Ovary (tissue), 9 donors: ENCODE measurements around the gene MASP2. TPM values are rescaled to one million over a fixed set of nuclear protein-coding genes. Genes with fewer than 3 reads are reported as not detected.
A peak's percentile ranks its signal among the peaks of the same experiment; 100 is the strongest.
"Not testable (repeated sequence)": the region's sequence is repeated elsewhere in the genome, so short reads cannot be mapped to it uniquely, and the experiment has no call there.

ENCODE experiments used
- DNase-seq, 5 donors: peaks; one replicate each; pipeline ENCODE4 v3.0.0-alpha.2; 2019 to 2020
- H3K27ac ChIP-seq, 2 donors: fragments of 200-600 bp; one replicate each; pipeline versions ENCODE4 v1.5.1 to v1.8.0; 2019 to 2022
- H3K27me3 ChIP-seq: fragments of 200-600 bp; one replicate; pipeline ENCODE4 v1.8.0; 2022
- H3K36me3 ChIP-seq: fragments of 200-600 bp; sonication (generic); one replicate; pipeline ENCODE4 v1.5.1; 2019
- H3K4me1 ChIP-seq: one replicate; pipeline ENCODE4 v1.8.1; 2013; ENCODE audit warnings: mild to moderate bottlenecking, moderate library complexity; ENCODE audit not compliant: insufficient read depth
- H3K4me3 ChIP-seq: fragments of 200-600 bp; sonication (generic); one replicate; pipeline ENCODE4 v1.5.1; 2017
- H3K9me3 ChIP-seq, 2 donors: fragments of 200-600 bp in 1 of 2; sonication (generic) in 1 of 2; one replicate each; pipeline versions ENCODE4 v1.5.1 to v1.8.1; 2013 to 2019; ENCODE audit warnings: mild to moderate bottlenecking in 1 of 2, moderate library complexity in 1 of 2
- EP300 ChIP-seq: sonication (generic); formaldehyde crosslinking; IDR thresholded peaks from one replicate; pipeline ENCODE4 v1.6.1; 2017; ENCODE audit warnings: antibody characterized with exemption
- POLR2A ChIP-seq: fragments of 450-650 bp; IDR thresholded peaks from one replicate; pipeline ENCODE4 v1.6.1; 2017; ENCODE audit warnings: antibody characterized with exemption, mild to moderate bottlenecking, moderate library complexity
- WGBS, 3 donors: extraction: QIAGEN DNeasy Blood & Tissue Kit in 1 of 3; methylation state at CpG; one replicate each; pipeline versions ENCODE4 v1.1.5 to v1.1.7; 2013 to 2017; 5-methylcytosine and 5-hydroxymethylcytosine counted together
- intact Hi-C, 4 donors: fragments of 100-400 bp; cut with DNase I; formaldehyde crosslinking; loops; one replicate each; pipeline versions ENCODE4 v1.11.0 to v1.15.1; 2022 to 2023
- polyA plus RNA-seq, 2 donors: library from polyadenylated mRNA; stranded (reverse); fragments of 200-250 nt in 1 of 2; fragments of 350-450 nt in 1 of 2; fragmentation: Illumina TruSeq in 1 of 2; extraction: RNeasy Lipid Tissue Mini Kit (QIAGEN cat#74804) in 1 of 2; gene quantifications; one replicate each; pipeline ENCODE4 v1.2.3, GENCODE V29; 2013 to 2014
- total RNA-seq, 7 donors: library from RNA; depleted of rRNA in 2 of 7; stranded (reverse); fragments of >200 nt in 2 of 7; fragmentation: NEBNext Ultra II Directional in 3 of 7; extraction: Animal tissue kit (Norgen Biotek cat#: 25700) in 3 of 7; gene quantifications; one replicate each; pipeline versions ENCODE4 v1.1.0 to v1.2.4, GENCODE V29; 2016 to 2023
- TF ChIP-seq, protein P1 (sequence below), 3 donors: fragments of 450-650 bp in 2 of 3; fragments of 200-600 bp in 1 of 3; IDR thresholded peaks; one replicate each; pipeline versions ENCODE4 v1.5.1 to v1.8.0; 2016 to 2022; ENCODE audit warnings: antibody characterized with exemption in 3 of 3, mild to moderate bottlenecking in 1 of 3
- donor health status: DM: no; HTN: no; CAD: no; lungs with moderate emphysema.
- donor health status: DM: no; HTN: no; CAD: no.
- donor health status: Bipolar disorder and iron deficiency.
- donor health status: DM: yes; HTN: yes; CAD: no.
- donor health status: DM: no; HTN: no; CAD: no.
- donor health status: DM: yes; HTN: yes; CAD: no.

Gene MASP2
- total and polyA plus RNA-seq, 9 donors = 0.08 to 0.10 TPM; not detected in 7

DNA sequence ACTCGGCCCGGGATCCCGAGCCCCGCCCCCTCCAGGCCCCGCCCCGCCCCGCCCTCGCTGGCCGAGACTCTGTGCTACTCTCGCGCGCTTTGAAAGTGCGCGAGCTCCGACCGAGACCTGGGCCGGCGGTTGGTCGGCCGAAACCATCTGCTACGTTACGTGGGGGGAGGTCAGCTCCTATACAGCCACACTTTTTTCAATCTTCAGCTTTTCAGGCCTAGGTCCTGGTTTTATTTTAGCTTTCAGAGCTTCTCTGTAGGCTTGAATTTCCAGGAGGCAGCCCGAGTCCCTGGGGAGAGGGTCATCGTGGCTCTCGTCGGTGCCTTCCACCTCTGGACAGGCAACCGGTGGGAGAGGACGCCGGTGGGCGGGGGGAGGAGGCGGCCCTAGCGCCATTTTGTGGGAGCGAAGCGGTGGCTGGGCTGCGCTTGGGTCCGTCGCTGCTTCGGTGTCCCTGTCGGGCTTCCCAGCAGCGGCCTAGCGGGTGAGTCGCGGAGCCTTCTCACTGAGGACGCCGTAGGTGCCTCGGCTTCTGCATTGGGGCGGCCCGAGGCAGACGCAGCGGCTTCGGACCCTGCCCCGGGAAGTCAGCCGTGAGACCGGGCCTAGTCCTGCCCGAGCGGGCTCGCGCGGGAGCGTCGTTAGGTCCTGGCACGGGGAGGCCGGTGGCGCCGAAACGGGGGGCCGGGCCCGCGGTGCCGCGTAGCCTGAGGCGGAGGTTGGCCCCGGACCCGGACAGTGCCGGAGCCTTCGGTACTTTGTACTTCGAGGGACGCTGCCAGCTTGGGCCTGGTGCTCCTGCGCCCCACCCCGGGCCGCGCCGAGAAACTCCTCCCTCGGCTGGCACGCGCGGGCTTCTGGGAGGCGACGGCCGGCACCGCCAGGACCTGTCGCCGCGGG lies 34.5 kb downstream of the MASP2 start, which contains the start of gene TARDBP:
Gene TARDBP (plus strand): TSS at position 395 of the 900 bp plus-strand sequence. CDS start 1,074 bp downstream, outside the sequence.
- Histone ChIP-seq H3K4me1 (peaks cover 7% of the 10 kb centered on the region), H3K27ac (peak within 1 kb of the TSS; percentile 72 to 88), H3K4me3 (peak within 1 kb of the TSS; percentile 63), H3K9me3 (no peaks in the 10 kb centered on the region), H3K27me3 (no peaks in the 10 kb centered on the region), H3K36me3 (no peaks in the 10 kb centered on the region)
- WGBS, 3 donors = 0 to 1% (median 1%) methylated on average over 87 to 94 of the region's 94 CpGs
- DNase-seq = peak; percentile 88 to 93 (median 91)
- no peak for TF ChIP-seq EP300
- peak; percentile 93 for TF ChIP-seq POLR2A
- intact Hi-C loops = no loop called here

DNA sequence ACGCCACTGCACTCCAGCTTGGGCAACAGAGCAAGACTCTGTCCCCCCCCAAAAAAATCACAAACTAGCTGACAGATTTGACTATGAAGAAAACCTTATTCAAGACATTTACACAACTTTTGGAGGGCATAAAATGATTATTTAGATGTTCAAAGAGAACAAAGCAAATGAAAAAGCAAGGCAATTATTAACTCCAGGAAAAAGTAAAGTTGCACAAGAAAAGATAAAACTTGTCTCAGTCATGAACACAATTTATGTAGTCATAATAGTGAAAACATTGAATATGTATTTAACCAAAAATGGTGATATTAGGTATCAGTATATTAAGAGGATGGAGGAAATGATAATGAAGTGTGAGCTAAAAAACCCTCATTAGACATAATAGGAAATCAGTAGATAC lies 46.5 kb downstream of the MASP2 start:
- intact Hi-C loops = loop anchor here in 1 of 4 donors (5.0 kb wide), 1 partner anchor 698 kb away; no protein-coding TSS in a partner anchor
- no peak overlapping the region for H3K4me3 ChIP-seq
- TF ChIP-seq EP300 (no peak), POLR2A (no peak)
- TF ChIP-seq, protein P1, sequence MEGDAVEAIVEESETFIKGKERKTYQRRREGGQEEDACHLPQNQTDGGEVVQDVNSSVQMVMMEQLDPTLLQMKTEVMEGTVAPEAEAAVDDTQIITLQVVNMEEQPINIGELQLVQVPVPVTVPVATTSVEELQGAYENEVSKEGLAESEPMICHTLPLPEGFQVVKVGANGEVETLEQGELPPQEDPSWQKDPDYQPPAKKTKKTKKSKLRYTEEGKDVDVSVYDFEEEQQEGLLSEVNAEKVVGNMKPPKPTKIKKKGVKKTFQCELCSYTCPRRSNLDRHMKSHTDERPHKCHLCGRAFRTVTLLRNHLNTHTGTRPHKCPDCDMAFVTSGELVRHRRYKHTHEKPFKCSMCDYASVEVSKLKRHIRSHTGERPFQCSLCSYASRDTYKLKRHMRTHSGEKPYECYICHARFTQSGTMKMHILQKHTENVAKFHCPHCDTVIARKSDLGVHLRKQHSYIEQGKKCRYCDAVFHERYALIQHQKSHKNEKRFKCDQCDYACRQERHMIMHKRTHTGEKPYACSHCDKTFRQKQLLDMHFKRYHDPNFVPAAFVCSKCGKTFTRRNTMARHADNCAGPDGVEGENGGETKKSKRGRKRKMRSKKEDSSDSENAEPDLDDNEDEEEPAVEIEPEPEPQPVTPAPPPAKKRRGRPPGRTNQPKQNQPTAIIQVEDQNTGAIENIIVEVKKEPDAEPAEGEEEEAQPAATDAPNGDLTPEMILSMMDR (IDR thresholded peaks at IDR 0.05) = no peak
- no peaks in the 10 kb centered on the region for H3K9me3 ChIP-seq
- H3K4me1 ChIP-seq = no peaks in the 10 kb centered on the region
- WGBS, 3 donors = 80 to 88% (median 84%) methylated on average over 1 of the region's 1 CpG
- H3K27ac ChIP-seq = no peak overlapping the region
- H3K27me3 ChIP-seq = no peaks in the 10 kb centered on the region
- DNase-seq = no peak
- no peaks in the 10 kb centered on the region for H3K36me3 ChIP-seq

DNA sequence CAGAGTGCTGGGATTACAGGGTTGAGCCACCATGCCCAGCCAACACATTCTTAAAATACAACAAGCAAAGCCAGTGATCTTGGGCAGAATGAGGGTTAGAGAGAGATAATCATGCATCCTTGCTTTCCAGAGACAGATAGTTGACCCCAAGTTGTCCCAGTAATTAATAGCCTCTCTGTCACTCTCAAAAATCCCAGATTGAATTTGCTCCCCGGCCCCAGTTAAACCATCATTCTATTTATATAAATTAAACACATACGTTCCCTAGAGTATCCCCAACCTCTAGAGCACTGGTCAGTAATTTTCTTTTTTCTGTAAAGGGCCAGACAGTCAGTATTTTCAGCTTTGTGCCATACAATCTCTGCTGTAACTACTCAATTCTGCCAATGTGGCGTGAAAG lies 50.9 kb downstream of the MASP2 start:
- no peaks in the 10 kb centered on the region for H3K36me3 ChIP-seq
- H3K4me3 ChIP-seq = no peak overlapping the region
- H3K9me3 ChIP-seq = no peaks in the 10 kb centered on the region
- WGBS, 3 donors = 89 to 91% (median 91%) methylated on average over 3 of the region's 3 CpGs
- H3K27me3 ChIP-seq = no peaks in the 10 kb centered on the region
- intact Hi-C loops = no loop called here
- H3K4me1 ChIP-seq = no peaks in the 10 kb centered on the region
- TF ChIP-seq POLR2A (no peak), EP300 (no peak)
- TF ChIP-seq, protein P1 (IDR thresholded peaks at IDR 0.05) = no peak
- no peak for DNase-seq
- no peak overlapping the region for H3K27ac ChIP-seq

DNA sequence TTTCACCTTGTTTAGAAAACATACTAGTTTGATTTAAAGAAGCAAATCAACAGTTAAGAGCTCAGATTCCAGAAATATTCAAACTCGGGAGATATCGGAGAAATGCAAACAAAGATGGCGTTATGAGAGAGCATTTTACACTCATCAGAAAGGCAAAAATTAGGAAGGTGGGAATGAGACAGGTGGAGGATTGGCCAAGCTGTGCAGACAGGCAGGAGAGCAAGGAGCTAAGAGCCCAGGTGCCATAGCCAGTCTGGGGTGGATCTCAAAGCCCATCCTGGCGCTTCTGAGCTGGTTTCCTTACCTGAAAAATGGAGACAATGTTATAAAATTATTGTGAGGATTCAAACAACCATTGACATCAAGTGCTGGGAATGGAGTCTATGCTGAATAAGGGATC lies 54.2 kb downstream of the MASP2 start:
- DNase-seq = no peak
- 25 to 42% (median 30%) methylated on average over 4 of the region's 4 CpGs for WGBS, 3 donors
- H3K27me3 ChIP-seq = no peaks in the 10 kb centered on the region
- no peak overlapping the region for H3K27ac ChIP-seq
- TF ChIP-seq, protein P1 (IDR thresholded peaks at IDR 0.05) = no peak
- TF ChIP-seq POLR2A (no peak), EP300 (no peak)
- H3K9me3 ChIP-seq = no peaks in the 10 kb centered on the region
- no peaks in the 10 kb centered on the region for H3K4me1 ChIP-seq
- no peak overlapping the region for H3K4me3 ChIP-seq
- intact Hi-C loops = no loop called here
- H3K36me3 ChIP-seq = no peaks in the 10 kb centered on the region

DNA sequence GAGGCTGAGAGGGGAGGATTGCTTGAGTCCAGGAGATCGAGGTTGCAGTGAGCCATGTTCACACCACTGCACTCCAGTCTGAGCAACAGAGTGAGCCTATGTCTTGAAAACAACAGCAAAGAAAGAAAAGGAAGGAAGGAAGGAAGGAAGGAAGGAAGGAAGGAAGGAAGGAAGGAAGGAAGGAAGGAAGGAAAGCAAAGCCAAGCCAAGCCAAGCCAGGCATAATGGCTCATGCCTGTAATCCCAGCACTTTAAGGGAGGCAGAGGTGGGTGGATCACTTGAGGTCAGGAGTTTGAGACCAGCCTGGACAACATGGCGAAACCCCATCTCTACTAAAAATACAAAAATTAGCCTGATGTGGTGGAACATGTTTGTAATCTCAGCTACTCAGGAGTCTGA lies 55.0 kb downstream of the MASP2 start:
- H3K9me3 ChIP-seq, intact Hi-C loops, H3K36me3 ChIP-seq, H3K4me3 ChIP-seq, DNase-seq, H3K27me3 ChIP-seq, H3K4me1 ChIP-seq, H3K27ac ChIP-seq: not testable (repeated sequence)
- 82 to 87% (median 82%) methylated on average over 2 of the region's 2 CpGs for WGBS, 3 donors
